GM23248 (cell line): Measurements from ENCODE around the gene LIN28A. TPM values are rescaled to one million over a fixed set of nuclear protein-coding genes. Genes with fewer than 3 reads are reported as not detected.
"Not testable (repeated sequence)": the region's sequence is repeated elsewhere in the genome, so short reads cannot be mapped to it uniquely, and the experiment has no call there.

ENCODE experiments used
- DNase-seq: peaks from one replicate; pipeline ENCODE4 v3.0.0-alpha.2; 2015
- H2AFZ ChIP-seq: fragments of 200-600 bp; sonication (generic); 2 replicates; pipeline ENCODE4 v1.6.1; 2016; ENCODE audit warnings: antibody characterized with exemption
- H3F3A ChIP-seq: fragments of 200-600 bp; sonication (generic); 2 replicates; pipeline ENCODE4 v1.6.1; 2016; ENCODE audit warnings: mild to moderate bottlenecking, antibody characterized with exemption, mixed run types; ENCODE audit not compliant: insufficient read depth
- H3K27ac ChIP-seq: fragments of 200-600 bp; sonication (generic); 2 replicates; pipeline ENCODE4 v1.5.1; 2016; ENCODE audit warnings: mild to moderate bottlenecking
- H3K27me3 ChIP-seq: fragments of 200-600 bp; sonication (generic); replicated peaks from 2 replicates; pipeline ENCODE4 v1.6.1; 2016; ENCODE audit warnings: mild to moderate bottlenecking; ENCODE audit not compliant: insufficient read depth
- H3K36me3 ChIP-seq: fragments of 200-600 bp; sonication (generic); 2 replicates; pipeline ENCODE4 v1.6.1; 2016; ENCODE audit warnings: low read depth, mild to moderate bottlenecking
- H3K4me1 ChIP-seq: fragments of 200-600 bp; sonication (generic); 2 replicates; pipeline ENCODE4 v1.6.1; 2016; ENCODE audit warnings: mild to moderate bottlenecking; ENCODE audit not compliant: insufficient read depth
- H3K4me2 ChIP-seq: fragments of 200-600 bp; sonication (generic); one replicate; pipeline ENCODE4 v1.6.1; 2016; ENCODE audit warnings: mild to moderate bottlenecking; ENCODE audit not compliant: unreplicated experiment
- H3K4me3 ChIP-seq: fragments of 200-600 bp; sonication (generic); 2 replicates; pipeline ENCODE4 v1.5.1; 2016; ENCODE audit warnings: mild to moderate bottlenecking
- H3K79me2 ChIP-seq: fragments of 200-600 bp; sonication (generic); 2 replicates; pipeline ENCODE4 v1.6.1; 2016; ENCODE audit warnings: mild to moderate bottlenecking; ENCODE audit not compliant: insufficient read depth
- H3K9ac ChIP-seq: fragments of 200-600 bp; sonication (generic); 2 replicates; pipeline ENCODE4 v1.6.1; 2016; ENCODE audit warnings: mild to moderate bottlenecking
- H3K9me2 ChIP-seq: fragments of 200-600 bp; sonication (generic); 2 replicates; pipeline ENCODE4 v1.6.1; 2016; ENCODE audit warnings: mixed run types, mild to moderate bottlenecking, moderate library complexity; ENCODE audit not compliant: insufficient read depth
- H3K9me3 ChIP-seq: fragments of 200-600 bp; sonication (generic); one replicate; pipeline ENCODE4 v1.6.1; 2017; ENCODE audit warnings: low read depth
- H4K20me1 ChIP-seq: fragments of 200-600 bp; sonication (generic); 2 replicates; pipeline ENCODE4 v1.6.0; 2016; ENCODE audit not compliant: insufficient read depth
- EZH2 ChIP-seq: fragments of 200-600 bp; sonication (generic); IDR thresholded peaks from 2 replicates; pipeline ENCODE4 v1.6.1; 2018; ENCODE audit warnings: antibody characterized with exemption, mild to moderate bottlenecking; ENCODE audit not compliant: insufficient read depth, poor library complexity, severe bottlenecking
- EZH2phosphoT487 ChIP-seq: fragments of 200-600 bp; sonication (generic); IDR thresholded peaks from 2 replicates; pipeline ENCODE4 v1.6.1; 2018; ENCODE audit warnings: antibody characterized with exemption, moderate library complexity, mild to moderate bottlenecking, low read depth; ENCODE audit not compliant: insufficient read depth
- WGBS, 2 experiments: methylation state at CpG; one replicate each; pipeline ENCODE4 v1.1.6; 2015 to 2017; ENCODE audit warnings: low lambda C conversion rate in 2 of 2, low coverage in 1 of 2; ENCODE audit errors: missing lambda C conversion rate in 2 of 2; 5-methylcytosine and 5-hydroxymethylcytosine counted together
- in situ Hi-C: fragments of 300-500 bp; cut with MboI; formaldehyde crosslinking; loops from 2 replicates; pipeline ENCODE4 v1.15.0; 2020
- polyA plus RNA-seq: library from polyadenylated mRNA; unstranded; fragments of >200 nt; fragmentation: Nextera tagmentation; extraction: Ambion mirVana; gene quantifications from 2 replicates; pipeline ENCODE4 v1.2.1, GENCODE V29; 2016
- total RNA-seq: library from RNA; depleted of rRNA; stranded (reverse); fragments of >200 nt; shearing (Covaris generic); gene quantifications from 2 replicates; pipeline ENCODE4 v1.2.3, GENCODE V29; 2014

LIN28A gene
- total and polyA plus RNA-seq, 2 experiments from 2014 or later: 0.14 TPM; not detected in 1

DNA sequence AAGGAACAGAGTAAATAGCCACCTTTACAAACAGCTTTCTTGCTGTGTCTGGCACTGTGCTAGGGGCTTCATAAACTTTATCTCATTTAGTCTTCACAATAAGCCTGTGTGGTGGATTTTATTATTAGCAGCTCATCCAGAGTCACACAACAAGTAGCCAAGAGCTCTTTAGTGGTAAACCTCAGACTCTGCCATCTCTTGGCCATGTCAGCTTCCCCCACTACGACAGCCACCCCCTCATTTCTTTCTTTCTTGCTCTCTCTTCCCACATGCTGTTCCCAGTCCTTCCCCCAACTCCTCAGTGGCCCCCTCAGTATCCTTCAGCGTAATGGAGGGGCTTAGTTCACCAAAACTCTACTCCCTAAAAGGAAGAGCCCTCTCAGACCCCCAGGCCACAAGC lies 36.8 kb upstream of the LIN28A start:
- Histone ChIP-seq H3K4me2 (no peak overlapping the region), H3K9me3 (no peaks in the 10 kb centered on the region), H3K36me3 (no peaks in the 10 kb centered on the region), H3K4me1 (peaks cover 29% of the 10 kb centered on the region), H3F3A (peaks cover 6% of the 10 kb centered on the region; the same call in 1 of the 2 replicates), H3K9ac (no peak overlapping the region), H3K27me3 (no peaks in the 10 kb centered on the region), H2AFZ (no peak overlapping the region), H3K9me2 (no peaks in the 10 kb centered on the region), H3K27ac (no peak overlapping the region), H4K20me1 (no peaks in the 10 kb centered on the region), H3K4me3 (no peak overlapping the region), H3K79me2 (no peaks in the 10 kb centered on the region)
- TF ChIP-seq EZH2phosphoT487 (no peak), EZH2 (no peak)
- WGBS, 2 experiments: 35 to 56% methylated on average over 2 of the region's 2 CpGs
- peak; percentile 35 for DNase-seq
- in situ Hi-C loops: no loop called here

DNA sequence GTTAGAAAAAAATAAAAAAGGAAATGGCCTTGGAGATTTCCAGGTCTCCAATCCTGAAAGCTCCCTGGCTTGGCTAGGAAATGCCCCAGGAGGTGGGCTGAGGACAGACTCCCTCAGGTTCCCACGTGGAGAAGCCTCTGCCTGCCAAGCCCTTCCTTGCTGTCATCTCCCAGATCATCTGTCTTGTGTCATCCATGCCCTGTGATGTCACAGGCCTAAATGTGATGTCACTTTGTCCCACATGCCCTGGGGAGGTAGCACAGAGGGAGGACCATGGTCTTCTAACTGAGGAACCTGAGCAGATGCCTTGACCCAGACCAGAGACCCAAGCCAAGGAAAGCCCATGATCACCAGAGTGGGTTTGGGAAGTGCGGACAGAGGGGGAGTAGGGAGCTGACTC lies 36.3 kb upstream of the LIN28A start:
- H3F3A ChIP-seq, H3K4me3 ChIP-seq, H3K9me3 ChIP-seq, H3K79me2 ChIP-seq, H3K9ac ChIP-seq, in situ Hi-C loops, H3K27ac ChIP-seq, H3K27me3 ChIP-seq, DNase-seq, H2AFZ ChIP-seq, H3K9me2 ChIP-seq, H3K36me3 ChIP-seq, H4K20me1 ChIP-seq, H3K4me2 ChIP-seq: not testable (repeated sequence)
- H3K4me1 ChIP-seq: peaks cover 29% of the 10 kb centered on the region
- WGBS, 2 experiments: 47 to 51% methylated on average over 2 of the region's 2 CpGs

DNA sequence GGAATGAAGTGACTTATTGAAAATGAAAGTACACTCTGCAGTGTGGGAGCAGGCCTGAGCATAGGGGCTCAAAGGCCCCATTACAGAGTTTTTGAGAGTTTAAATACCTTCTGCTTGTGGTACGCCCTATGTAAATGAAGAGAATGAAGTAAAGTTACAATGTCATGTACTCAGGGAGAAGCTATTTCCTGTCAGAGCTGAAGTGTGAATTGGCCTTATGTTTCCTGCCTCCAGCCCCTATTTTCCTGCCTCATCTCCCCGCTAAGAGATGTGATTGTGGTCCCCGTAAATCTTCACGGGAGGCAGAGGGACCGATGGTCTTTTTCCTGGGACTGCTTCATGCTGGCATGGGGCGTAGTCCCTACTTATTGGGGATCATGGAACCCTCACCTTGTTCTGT lies 35.5 kb upstream of the LIN28A start:
- H3K27ac ChIP-seq: no peak overlapping the region
- H3K9me3 ChIP-seq: no peaks in the 10 kb centered on the region
- H3K36me3 ChIP-seq: no peaks in the 10 kb centered on the region
- TF ChIP-seq EZH2 (no peak), EZH2phosphoT487 (no peak)
- peaks cover 29% of the 10 kb centered on the region for H3K4me1 ChIP-seq
- H3K4me3 ChIP-seq: no peak overlapping the region
- H3K9ac ChIP-seq: no peak overlapping the region
- 80% methylated on average over 6 of the region's 6 CpGs for WGBS, 2 experiments
- H2AFZ ChIP-seq: no peak overlapping the region
- no peaks in the 10 kb centered on the region for H4K20me1 ChIP-seq
- H3K4me2 ChIP-seq: no peak overlapping the region
- no peaks in the 10 kb centered on the region for H3K9me2 ChIP-seq
- H3K27me3 ChIP-seq: no peaks in the 10 kb centered on the region
- DNase-seq: no peak
- no peaks in the 10 kb centered on the region for H3K79me2 ChIP-seq
- peaks cover 6% of the 10 kb centered on the region; the same call in 1 of the 2 replicates for H3F3A ChIP-seq
- in situ Hi-C loops: no loop called here

DNA sequence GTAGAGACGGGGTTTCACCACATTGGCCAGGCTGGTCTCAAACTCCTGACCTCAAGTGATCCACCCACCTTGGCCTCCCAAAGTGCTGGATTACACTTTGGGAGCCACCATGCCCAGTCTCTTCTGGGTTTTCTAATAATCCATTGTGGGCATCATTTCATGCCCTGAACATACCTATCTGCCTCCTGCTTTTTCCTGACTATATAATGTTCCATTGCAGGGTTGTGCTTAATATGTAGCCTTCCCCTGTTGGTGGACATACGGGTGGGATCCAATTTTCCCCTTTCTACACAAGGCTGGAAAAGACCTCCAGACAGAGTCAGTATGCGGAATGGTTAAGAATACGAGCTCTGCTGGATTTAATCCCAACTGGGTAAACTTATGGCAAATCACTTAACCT lies 34.6 kb upstream of the LIN28A start:
- Histone ChIP-seq H3K4me2 (no peak overlapping the region), H3K4me1 (peaks cover 29% of the 10 kb centered on the region), H3K9me2 (no peaks in the 10 kb centered on the region), H3F3A (peaks cover 6% of the 10 kb centered on the region; the same call in 1 of the 2 replicates), H3K79me2 (no peaks in the 10 kb centered on the region), H3K27ac (no peak overlapping the region), H3K4me3 (no peak overlapping the region), H3K27me3 (no peaks in the 10 kb centered on the region), H4K20me1 (no peaks in the 10 kb centered on the region), H3K9ac (no peak overlapping the region), H3K9me3 (no peaks in the 10 kb centered on the region), H3K36me3 (no peaks in the 10 kb centered on the region), H2AFZ (no peak overlapping the region)
- TF ChIP-seq EZH2phosphoT487: no peak
- TF ChIP-seq EZH2: no peak
- in situ Hi-C loops: no loop called here
- 82 to 86% methylated on average over 4 of the region's 4 CpGs for WGBS, 2 experiments
- DNase-seq: no peak
